Neural cell (in vitro differentiated cells): Measurements from ENCODE around the gene TTPAL. TPM values are rescaled to one million over a fixed set of nuclear protein-coding genes. Genes with fewer than 3 reads are reported as not detected.

Experiments used
- H2AFZ ChIP-seq: fragments of 200-600, 300-800 bp; sonication (generic), shearing (Covaris generic); 2 replicates; pipeline ENCODE4 v1.6.0; 2014; ENCODE audit warnings: low read depth, mild to moderate bottlenecking, antibody characterized with exemption, low read length, moderate library complexity
- H3F3A ChIP-seq: fragments of 200-600 bp; shearing (Covaris generic); 2 replicates; pipeline ENCODE4 v1.6.1; 2016; ENCODE audit warnings: mild to moderate bottlenecking, moderate library complexity, mixed read lengths, antibody characterized with exemption, low read length; ENCODE audit not compliant: insufficient read depth, poor library complexity, severe bottlenecking
- H3K27ac ChIP-seq: fragments of 200-600, 300-800 bp; sonication (generic), shearing (Covaris generic); 2 replicates; pipeline ENCODE4 v1.5.1; 2014; ENCODE audit warnings: mild to moderate bottlenecking, low read length, moderate library complexity
- H3K27me3 ChIP-seq: fragments of 300-800, 200-600 bp; sonication (generic), shearing (Covaris generic); 2 replicates; pipeline ENCODE4 v1.6.0; 2014; ENCODE audit warnings: mild to moderate bottlenecking, low read depth, low read length, moderate library complexity; ENCODE audit not compliant: insufficient read depth
- H3K36me3 ChIP-seq: fragments of 300-800, 200-600 bp; sonication (generic), shearing (Covaris generic); 2 replicates; pipeline ENCODE4 v1.5.1; 2014; ENCODE audit warnings: mild to moderate bottlenecking, antibody characterized with exemption, low read length, moderate library complexity; ENCODE audit not compliant: insufficient read depth
- H3K4me2 ChIP-seq: fragments of 300-800, 200-600 bp; sonication (generic), shearing (Covaris generic); 2 replicates; pipeline ENCODE4 v1.6.0; 2014; ENCODE audit warnings: mild to moderate bottlenecking, low read length
- H3K4me3 ChIP-seq: fragments of 300-800, 200-600 bp; sonication (generic), shearing (Covaris generic); 2 replicates; pipeline ENCODE4 v1.5.1; 2014; ENCODE audit warnings: mild to moderate bottlenecking, low read length, moderate library complexity
- H3K79me2 ChIP-seq: fragments of 200-600 bp; shearing (Covaris generic); replicated peaks from 2 replicates; pipeline ENCODE4 v1.6.0; 2014; ENCODE audit warnings: mild to moderate bottlenecking, low read length, moderate library complexity; ENCODE audit not compliant: insufficient read depth
- H3K9ac ChIP-seq: fragments of 300-800, 200-600 bp; sonication (generic), shearing (Covaris generic); 2 replicates; pipeline ENCODE4 v1.6.1; 2016; ENCODE audit warnings: mild to moderate bottlenecking, low read length, mixed read lengths
- H3K9me2 ChIP-seq: fragments of 200-600 bp; shearing (Covaris generic); 2 replicates; pipeline ENCODE4 v1.6.1; 2016; ENCODE audit warnings: mild to moderate bottlenecking, low read length, mixed read lengths; ENCODE audit not compliant: insufficient read depth
- H3K9me3 ChIP-seq: fragments of 200-600, 300-800 bp; sonication (generic), shearing (Covaris generic); 2 replicates; pipeline ENCODE4 v1.6.1; 2016; ENCODE audit warnings: mild to moderate bottlenecking, mixed run types, low read length, moderate library complexity, mixed read lengths
- H4K20me1 ChIP-seq: fragments of 200-600 bp; shearing (Covaris generic); 2 replicates; pipeline ENCODE4 v1.6.1; 2016; ENCODE audit warnings: mild to moderate bottlenecking, mixed run types; ENCODE audit not compliant: insufficient read depth
- EP300 ChIP-seq: fragments of 450-650 bp; conservative IDR thresholded peaks from 2 replicates; pipeline ENCODE4 v1.6.1; 2014; ENCODE audit warnings: antibody characterized with exemption, mild to moderate bottlenecking, moderate library complexity; ENCODE audit not compliant: poor library complexity, severe bottlenecking
- EZH2 ChIP-seq: fragments of 200-600, 300-800 bp; shearing (Covaris generic), sonication (generic); IDR thresholded peaks from 2 replicates; pipeline ENCODE4 v1.6.1; 2014; ENCODE audit warnings: antibody characterized with exemption, low read length, borderline replicate concordance, mild to moderate bottlenecking; ENCODE audit not compliant: insufficient read depth, poor library complexity, severe bottlenecking
- MXI1 ChIP-seq: fragments of 450-650 bp; conservative IDR thresholded peaks from 2 replicates; pipeline ENCODE4 v1.6.1; 2014; ENCODE audit warnings: antibody characterized with exemption, mild to moderate bottlenecking; ENCODE audit not compliant: poor library complexity, severe bottlenecking
- POLR2AphosphoS5 ChIP-seq: IDR thresholded peaks from 2 replicates; pipeline ENCODE4 v1.6.1; 2012
- RAD21 ChIP-seq: fragments of 450-650 bp; conservative IDR thresholded peaks from 2 replicates; pipeline ENCODE4 v1.6.1; 2014; ENCODE audit warnings: antibody characterized with exemption, mild to moderate bottlenecking, moderate library complexity
- SMC3 ChIP-seq: fragments of 450-650 bp; conservative IDR thresholded peaks from 2 replicates; pipeline ENCODE4 v1.6.1; 2014; ENCODE audit warnings: antibody characterized with exemption, mild to moderate bottlenecking, moderate library complexity; ENCODE audit not compliant: poor library complexity
- TAF1 ChIP-seq: IDR thresholded peaks from 2 replicates; pipeline ENCODE4 v1.6.1; 2012; ENCODE audit warnings: low read depth
- polyA plus RNA-seq: library from polyadenylated mRNA; depleted of rRNA; stranded (reverse); fragments of >200 nt; gene quantifications from 2 replicates; pipeline ENCODE4 v1.2.3, GENCODE V29; 2014
- TF ChIP-seq, protein P1 (sequence below): fragments of 450-650 bp; IDR thresholded peaks from 2 replicates; pipeline ENCODE4 v1.5.1; 2014; ENCODE audit warnings: antibody characterized with exemption, mild to moderate bottlenecking, moderate library complexity; ENCODE audit not compliant: poor library complexity, severe bottlenecking
- TF ChIP-seq, protein P2 (sequence below): IDR thresholded peaks from 2 replicates; pipeline ENCODE4 v1.6.1; 2012; ENCODE audit warnings: borderline replicate concordance

The TTPAL gene
- polyA plus RNA-seq, 1 donor from 2014 or later: 11.2 TPM

DNA sequence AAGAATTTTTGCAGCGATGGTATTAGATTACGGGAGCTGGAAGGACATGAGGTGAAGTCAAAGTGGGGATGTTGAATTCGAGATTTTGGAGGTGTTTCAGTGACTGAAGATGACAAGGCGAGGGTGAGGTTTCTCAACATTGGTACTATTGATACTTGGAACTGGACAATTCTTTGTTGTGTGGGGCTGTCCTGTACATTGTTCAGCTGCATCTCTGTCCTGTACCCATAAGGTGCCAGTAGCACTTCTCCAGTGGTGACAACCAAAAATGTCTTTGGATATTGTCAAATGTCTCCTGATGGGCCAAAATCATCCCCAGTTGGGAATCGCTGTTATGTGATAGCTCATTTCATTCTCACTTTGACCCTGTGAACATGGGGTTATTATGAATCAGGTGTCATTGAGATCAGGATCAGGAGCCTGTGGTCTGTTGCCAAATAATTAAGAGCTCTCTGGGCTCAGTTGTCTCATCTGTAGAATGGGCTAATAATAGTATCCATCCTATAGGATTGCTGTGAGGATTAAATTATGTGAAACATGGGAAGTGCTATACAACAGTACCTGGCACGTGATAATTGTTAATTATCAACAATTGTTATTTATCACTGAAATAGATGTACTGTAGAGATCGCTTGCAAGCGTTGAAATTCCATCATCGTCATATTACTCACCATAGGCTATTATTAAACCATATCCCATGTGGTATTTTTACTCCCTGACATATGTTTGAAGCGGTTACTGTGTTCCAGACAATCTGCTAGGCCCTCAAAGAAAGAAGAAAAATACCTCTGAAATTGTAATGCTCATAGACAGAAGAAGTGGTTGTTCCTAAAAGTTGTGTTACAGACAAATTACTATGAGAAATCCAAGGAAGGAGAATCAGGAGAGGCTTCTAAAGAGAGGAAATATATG, 48.5 kb upstream of the TTPAL start:
- H3K27me3 ChIP-seq: no peaks in the 10 kb centered on the region
- no peak overlapping the region for H3K4me2 ChIP-seq
- H3K9ac ChIP-seq: no peak overlapping the region
- no peaks in the 10 kb centered on the region for H3K36me3 ChIP-seq
- TF ChIP-seq MXI1 (no peak), TAF1 (no peak), POLR2AphosphoS5 (no peak), EZH2 (no peak), EP300 (no peak)
- TF ChIP-seq, protein P1, sequence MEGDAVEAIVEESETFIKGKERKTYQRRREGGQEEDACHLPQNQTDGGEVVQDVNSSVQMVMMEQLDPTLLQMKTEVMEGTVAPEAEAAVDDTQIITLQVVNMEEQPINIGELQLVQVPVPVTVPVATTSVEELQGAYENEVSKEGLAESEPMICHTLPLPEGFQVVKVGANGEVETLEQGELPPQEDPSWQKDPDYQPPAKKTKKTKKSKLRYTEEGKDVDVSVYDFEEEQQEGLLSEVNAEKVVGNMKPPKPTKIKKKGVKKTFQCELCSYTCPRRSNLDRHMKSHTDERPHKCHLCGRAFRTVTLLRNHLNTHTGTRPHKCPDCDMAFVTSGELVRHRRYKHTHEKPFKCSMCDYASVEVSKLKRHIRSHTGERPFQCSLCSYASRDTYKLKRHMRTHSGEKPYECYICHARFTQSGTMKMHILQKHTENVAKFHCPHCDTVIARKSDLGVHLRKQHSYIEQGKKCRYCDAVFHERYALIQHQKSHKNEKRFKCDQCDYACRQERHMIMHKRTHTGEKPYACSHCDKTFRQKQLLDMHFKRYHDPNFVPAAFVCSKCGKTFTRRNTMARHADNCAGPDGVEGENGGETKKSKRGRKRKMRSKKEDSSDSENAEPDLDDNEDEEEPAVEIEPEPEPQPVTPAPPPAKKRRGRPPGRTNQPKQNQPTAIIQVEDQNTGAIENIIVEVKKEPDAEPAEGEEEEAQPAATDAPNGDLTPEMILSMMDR: no peak
- TF ChIP-seq, protein P2, sequence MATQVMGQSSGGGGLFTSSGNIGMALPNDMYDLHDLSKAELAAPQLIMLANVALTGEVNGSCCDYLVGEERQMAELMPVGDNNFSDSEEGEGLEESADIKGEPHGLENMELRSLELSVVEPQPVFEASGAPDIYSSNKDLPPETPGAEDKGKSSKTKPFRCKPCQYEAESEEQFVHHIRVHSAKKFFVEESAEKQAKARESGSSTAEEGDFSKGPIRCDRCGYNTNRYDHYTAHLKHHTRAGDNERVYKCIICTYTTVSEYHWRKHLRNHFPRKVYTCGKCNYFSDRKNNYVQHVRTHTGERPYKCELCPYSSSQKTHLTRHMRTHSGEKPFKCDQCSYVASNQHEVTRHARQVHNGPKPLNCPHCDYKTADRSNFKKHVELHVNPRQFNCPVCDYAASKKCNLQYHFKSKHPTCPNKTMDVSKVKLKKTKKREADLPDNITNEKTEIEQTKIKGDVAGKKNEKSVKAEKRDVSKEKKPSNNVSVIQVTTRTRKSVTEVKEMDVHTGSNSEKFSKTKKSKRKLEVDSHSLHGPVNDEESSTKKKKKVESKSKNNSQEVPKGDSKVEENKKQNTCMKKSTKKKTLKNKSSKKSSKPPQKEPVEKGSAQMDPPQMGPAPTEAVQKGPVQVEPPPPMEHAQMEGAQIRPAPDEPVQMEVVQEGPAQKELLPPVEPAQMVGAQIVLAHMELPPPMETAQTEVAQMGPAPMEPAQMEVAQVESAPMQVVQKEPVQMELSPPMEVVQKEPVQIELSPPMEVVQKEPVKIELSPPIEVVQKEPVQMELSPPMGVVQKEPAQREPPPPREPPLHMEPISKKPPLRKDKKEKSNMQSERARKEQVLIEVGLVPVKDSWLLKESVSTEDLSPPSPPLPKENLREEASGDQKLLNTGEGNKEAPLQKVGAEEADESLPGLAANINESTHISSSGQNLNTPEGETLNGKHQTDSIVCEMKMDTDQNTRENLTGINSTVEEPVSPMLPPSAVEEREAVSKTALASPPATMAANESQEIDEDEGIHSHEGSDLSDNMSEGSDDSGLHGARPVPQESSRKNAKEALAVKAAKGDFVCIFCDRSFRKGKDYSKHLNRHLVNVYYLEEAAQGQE: no peak
- no peak overlapping the region for H3K27ac ChIP-seq
- H3K9me2 ChIP-seq: no peaks in the 10 kb centered on the region
- H3K9me3 ChIP-seq: no peaks in the 10 kb centered on the region
- no peaks in the 10 kb centered on the region for H3K79me2 ChIP-seq
- no peaks in the 10 kb centered on the region for H3F3A ChIP-seq
- H3K4me3 ChIP-seq: no peak overlapping the region
- H2AFZ ChIP-seq: no peak overlapping the region
- H4K20me1 ChIP-seq: no peaks in the 10 kb centered on the region

DNA sequence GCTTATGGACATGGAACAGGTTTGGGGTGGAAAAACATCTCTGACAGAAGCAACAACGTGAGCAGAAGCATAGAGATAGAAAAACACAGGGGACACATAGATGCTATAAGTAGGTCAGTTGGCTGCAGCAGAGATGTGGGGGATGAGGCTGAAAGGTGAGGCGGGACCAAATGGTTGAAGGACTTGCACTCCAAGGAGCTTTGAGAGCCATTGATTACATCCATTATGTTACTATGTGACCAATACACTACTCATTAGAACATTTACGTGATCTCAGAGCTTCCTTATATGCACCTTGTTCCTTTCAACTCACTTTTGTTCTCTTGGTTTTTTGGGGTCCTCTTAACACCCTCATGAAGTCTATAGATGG, 47.9 kb upstream of the TTPAL start:
- Histone ChIP-seq H3K9me3 (no peaks in the 10 kb centered on the region), H3K4me3 (no peak overlapping the region), H3K9ac (no peak overlapping the region), H3K27ac (no peak overlapping the region), H2AFZ (no peak overlapping the region), H4K20me1 (no peaks in the 10 kb centered on the region), H3F3A (no peaks in the 10 kb centered on the region), H3K4me2 (no peak overlapping the region), H3K27me3 (no peaks in the 10 kb centered on the region), H3K9me2 (no peaks in the 10 kb centered on the region), H3K79me2 (no peaks in the 10 kb centered on the region), H3K36me3 (no peaks in the 10 kb centered on the region)
- no peak for TF ChIP-seq EZH2
- TF ChIP-seq RAD21: no peak
- no peak for TF ChIP-seq SMC3
- no peak for TF ChIP-seq MXI1
- TF ChIP-seq, protein P1: no peak
- TF ChIP-seq TAF1: no peak
- TF ChIP-seq POLR2AphosphoS5: no peak
- TF ChIP-seq, protein P2: no peak
- TF ChIP-seq EP300: no peak
